CD4-positive, alpha-beta T cell (primary cell): ENCODE results near the gene TMEM63C. TPM values are rescaled to one million over a fixed set of nuclear protein-coding genes. Genes with fewer than 3 reads are reported as not detected.

Experiments
- ATAC-seq: fragments of 200-7000 bp; cut with Tn5 transposase; one replicate; pipeline ENCODE4 v1.10.0; 2022; ENCODE audit warnings: mild to moderate bottlenecking; ENCODE audit not compliant: poor library complexity
- CTCF ChIA-PET: fragments of 350-600 bp; sonication (Branson Sonifier 250); formaldehyde crosslinking; loops from one replicate; lab custom pipeline; 2021; ENCODE audit warnings: antibody characterized with exemption, inconsistent platforms; lab: Charles Lee
- POLR2A ChIA-PET: fragments of 350-600 bp; sonication (Branson Sonifier 250); formaldehyde crosslinking; loops from one replicate; lab custom pipeline; 2021; ENCODE audit warnings: antibody characterized with exemption, inconsistent platforms; lab: Charles Lee
- DNase-seq, 14 experiments: peaks; one replicate each; pipeline ENCODE4 v3.0.0-alpha.2; 2013 to 2020; ENCODE audit warnings: mixed read lengths in 2 of 14
- H3K27ac ChIP-seq, 2 donors: one replicate each; pipeline versions ENCODE4 v1.5.1 to v1.7.0; 2013; ENCODE audit warnings: low read length in 2 of 2, low read depth in 1 of 2, mild to moderate bottlenecking in 1 of 2
- H3K27me3 ChIP-seq, 2 experiments: 1 replicate in 1 of 2; 2 replicates in 1 of 2; pipeline versions ENCODE4 v1.6.1 to v1.7.0; 2013; ENCODE audit warnings: low read length in 2 of 2, control low read depth in 1 of 2, mild to moderate bottlenecking in 1 of 2, moderate library complexity in 1 of 2; ENCODE audit not compliant: insufficient read depth in 2 of 2, control insufficient read depth in 1 of 2
- H3K36me3 ChIP-seq: one replicate; pipeline ENCODE4 v1.6.1; 2013; ENCODE audit warnings: low read length, control low read depth; ENCODE audit not compliant: insufficient read depth
- H3K4me1 ChIP-seq: one replicate; pipeline ENCODE4 v1.6.1; 2013; ENCODE audit warnings: low read length, control low read depth; ENCODE audit not compliant: insufficient read depth
- H3K4me3 ChIP-seq: one replicate; pipeline ENCODE4 v1.5.1; 2013; ENCODE audit warnings: mild to moderate bottlenecking, low read length, moderate library complexity
- H3K9me3 ChIP-seq, 2 experiments: 1 replicate in 1 of 2; 2 replicates in 1 of 2; pipeline versions ENCODE4 v1.6.1 to v1.7.0; 2013; ENCODE audit warnings: low read length in 2 of 2, mild to moderate bottlenecking in 2 of 2, control low read depth in 1 of 2, moderate library complexity in 1 of 2; ENCODE audit not compliant: control insufficient read depth in 1 of 2, insufficient read depth in 1 of 2
- H3K27ac Mint-ChIP-seq: one replicate; pipeline ENCODE4 v1.8.0; 2020; ENCODE audit warnings: mixed read lengths
- H3K27me3 Mint-ChIP-seq: one replicate; pipeline ENCODE4 v1.8.0; 2021; ENCODE audit warnings: mixed read lengths
- H3K36me3 Mint-ChIP-seq: one replicate; pipeline ENCODE4 v1.8.0; 2021; ENCODE audit warnings: low read depth, mixed read lengths
- H3K4me1 Mint-ChIP-seq: one replicate; pipeline ENCODE4 v1.8.0; 2021; ENCODE audit warnings: low read depth, mixed read lengths
- H3K4me3 Mint-ChIP-seq: one replicate; pipeline ENCODE4 v1.8.0; 2020; ENCODE audit warnings: mild to moderate bottlenecking, mixed read lengths
- H3K9me3 Mint-ChIP-seq: one replicate; pipeline ENCODE4 v1.8.0; 2020; ENCODE audit warnings: mixed read lengths
- intact Hi-C, 2 experiments: fragments of 100-400 bp; cut with DNase I in 1 of 2; cut with micrococcal nuclease in 1 of 2; formaldehyde crosslinking; loops; one replicate each; pipeline versions ENCODE4 v1.15.1 to v1.9.0; 2023 to 2025; cut with DNase I, micrococcal nuclease
- total RNA-seq, 174 experiments: library from RNA in 2 of 174; stranded (reverse) in 2 of 174; gene quantifications; one replicate each; pipeline ENCODE4 v1.2.3 and lab custom pipeline; 2021 to 2026
- TF ChIP-seq, protein P1 (sequence below): fragments of 200-600 bp; IDR thresholded peaks from one replicate; pipeline ENCODE4 v1.8.0; 2022; ENCODE audit warnings: antibody characterized with exemption, mild to moderate bottlenecking

TMEM63C gene
- total RNA-seq, 2 experiments from 2014 or later = 0.58 to 0.89 TPM

GRCh38 chr14:77221241-77221871 is 39.8 kb downstream of the TMEM63C start:
- Mint-ChIP-seq H3K36me3 (no peaks in the 10 kb centered on the region), H3K27me3 (no peaks in the 10 kb centered on the region), H3K4me1 (no peaks in the 10 kb centered on the region), H3K9me3 (no peaks in the 10 kb centered on the region), H3K27ac (no peak overlapping the region), H3K4me3 (no peak overlapping the region)
- TF ChIP-seq, protein P1, sequence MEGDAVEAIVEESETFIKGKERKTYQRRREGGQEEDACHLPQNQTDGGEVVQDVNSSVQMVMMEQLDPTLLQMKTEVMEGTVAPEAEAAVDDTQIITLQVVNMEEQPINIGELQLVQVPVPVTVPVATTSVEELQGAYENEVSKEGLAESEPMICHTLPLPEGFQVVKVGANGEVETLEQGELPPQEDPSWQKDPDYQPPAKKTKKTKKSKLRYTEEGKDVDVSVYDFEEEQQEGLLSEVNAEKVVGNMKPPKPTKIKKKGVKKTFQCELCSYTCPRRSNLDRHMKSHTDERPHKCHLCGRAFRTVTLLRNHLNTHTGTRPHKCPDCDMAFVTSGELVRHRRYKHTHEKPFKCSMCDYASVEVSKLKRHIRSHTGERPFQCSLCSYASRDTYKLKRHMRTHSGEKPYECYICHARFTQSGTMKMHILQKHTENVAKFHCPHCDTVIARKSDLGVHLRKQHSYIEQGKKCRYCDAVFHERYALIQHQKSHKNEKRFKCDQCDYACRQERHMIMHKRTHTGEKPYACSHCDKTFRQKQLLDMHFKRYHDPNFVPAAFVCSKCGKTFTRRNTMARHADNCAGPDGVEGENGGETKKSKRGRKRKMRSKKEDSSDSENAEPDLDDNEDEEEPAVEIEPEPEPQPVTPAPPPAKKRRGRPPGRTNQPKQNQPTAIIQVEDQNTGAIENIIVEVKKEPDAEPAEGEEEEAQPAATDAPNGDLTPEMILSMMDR = no peak
- no peak for ATAC-seq
- Histone ChIP-seq H3K36me3 (no peaks in the 10 kb centered on the region), H3K4me3 (no peak overlapping the region), H3K9me3 (no peaks in the 10 kb centered on the region), H3K4me1 (no peaks in the 10 kb centered on the region), H3K27ac (no peak overlapping the region), H3K27me3 (no peaks in the 10 kb centered on the region)
- intact Hi-C loops = no loop called here
- ChIA-PET CTCF (no interaction called here), POLR2A (no interaction called here)
- DNase-seq = peak in 1 of 14 experiments; percentile 13

DNA sequence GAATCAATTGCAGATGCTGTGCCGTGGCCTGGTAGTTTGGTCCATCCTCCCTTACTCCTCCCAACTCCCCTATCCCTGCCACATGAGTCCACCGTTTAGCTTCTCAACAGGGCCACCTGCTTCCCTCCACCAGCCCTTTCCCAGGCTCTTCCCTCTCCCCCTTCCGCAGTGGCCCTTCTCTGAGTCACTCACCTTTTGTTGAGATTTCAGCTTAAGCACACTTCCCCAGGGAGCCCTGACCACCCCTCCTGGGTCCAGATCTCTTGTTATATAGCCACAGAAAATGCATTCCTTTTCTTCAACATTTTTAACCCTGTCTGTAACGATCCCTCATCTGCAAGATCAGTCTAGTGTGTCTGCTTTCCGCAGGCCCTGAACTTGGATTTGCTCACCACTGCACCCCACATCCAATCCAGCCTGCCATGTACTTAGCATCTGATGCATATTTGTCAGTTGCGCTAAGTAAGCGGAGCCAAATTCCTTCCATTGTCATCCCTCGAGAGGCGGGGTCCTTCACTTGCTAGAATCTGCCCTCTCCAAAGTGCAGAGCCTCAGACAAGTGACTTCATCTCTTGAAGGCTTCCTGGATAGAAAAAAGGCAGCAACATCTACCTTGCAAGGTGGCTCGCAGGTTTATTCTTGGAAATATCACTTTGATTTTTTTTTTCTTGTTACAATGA is 41.1 kb downstream of the TMEM63C start:
- Mint-ChIP-seq H3K4me1 (no peaks in the 10 kb centered on the region), H3K27me3 (no peaks in the 10 kb centered on the region), H3K36me3 (no peaks in the 10 kb centered on the region), H3K27ac (no peak overlapping the region), H3K4me3 (no peak overlapping the region), H3K9me3 (no peaks in the 10 kb centered on the region)
- intact Hi-C loops = no loop called here
- ATAC-seq (no peak), DNase-seq (no peak)
- Histone ChIP-seq H3K4me3 (no peak overlapping the region), H3K27ac (no peak overlapping the region), H3K36me3 (no peaks in the 10 kb centered on the region), H3K9me3 (no peaks in the 10 kb centered on the region), H3K4me1 (no peaks in the 10 kb centered on the region), H3K27me3 (no peaks in the 10 kb centered on the region)
- POLR2A ChIA-PET = no interaction called here
- TF ChIP-seq, protein P1 = no peak
- CTCF ChIA-PET = no interaction called here

DNA sequence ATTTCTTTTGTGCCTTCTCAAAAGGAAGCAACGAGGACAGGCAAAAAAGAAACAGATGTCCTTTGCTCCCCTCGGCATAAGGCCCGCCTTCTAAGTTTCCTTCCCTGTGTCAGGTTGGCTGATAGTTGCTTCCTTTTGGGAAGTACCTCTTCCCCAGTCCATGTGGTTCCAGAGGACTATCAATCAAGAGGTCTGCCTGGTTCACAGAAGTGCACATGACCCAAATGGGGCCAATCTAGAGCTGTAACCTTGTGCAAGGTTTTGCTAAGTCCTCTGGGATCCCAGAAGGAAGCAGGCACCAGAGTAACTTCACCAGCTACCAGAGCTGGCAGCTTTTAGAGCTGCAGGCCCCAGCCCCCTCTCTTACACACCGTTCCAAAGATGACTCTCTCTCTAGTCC is 42.6 kb downstream of the TMEM63C start:
- no peak for DNase-seq
- no peaks in the 10 kb centered on the region for H3K9me3 ChIP-seq
- Mint-ChIP-seq H3K27ac (no peak overlapping the region), H3K36me3 (no peaks in the 10 kb centered on the region), H3K9me3 (no peaks in the 10 kb centered on the region), H3K4me1 (no peaks in the 10 kb centered on the region), H3K27me3 (no peaks in the 10 kb centered on the region), H3K4me3 (no peak overlapping the region)
- ATAC-seq = no peak
- H3K4me3 ChIP-seq = no peak overlapping the region
- no peaks in the 10 kb centered on the region for H3K4me1 ChIP-seq
- intact Hi-C loops = no loop called here
- no peaks in the 10 kb centered on the region for H3K27me3 ChIP-seq
- TF ChIP-seq, protein P1 = no peak
- CTCF ChIA-PET = no interaction called here
- POLR2A ChIA-PET = no interaction called here
- no peak overlapping the region for H3K27ac ChIP-seq
- no peaks in the 10 kb centered on the region for H3K36me3 ChIP-seq
